ENCODE results near the gene BORCS5. TPM values are rescaled to one million over a fixed set of nuclear protein-coding genes. Genes with fewer than 3 reads are reported as not detected.

The BORCS5 gene
- total and polyA plus RNA-seq, 2 donors (not counting 1 experiment from before 2014, with no cell fraction given), result 11.9 to 46.2 TPM

- Histone ChIP-seq H4K20me1 (ENCODE audit: control insufficient read depth, insufficient read depth, low read length, poor library complexity, severe bottlenecking) (no peaks in the 10 kb centered on the region), H3K27ac (ENCODE audit: low read length in 2 of 2) (peak overlapping the region in 1 of 2 donors; percentile 9), H3K4me3 (ENCODE audit: control extremely low read depth in 1 of 5, extremely low read depth in 1 of 5, insufficient read depth in 1 of 5, low read depth in 2 of 5, low read length in 4 of 5) (no peak overlapping the region), H3K79me2 (ENCODE audit: control insufficient read depth, insufficient read depth, low read length) (peaks cover 4% of the 10 kb centered on the region), H3K4me1 (ENCODE audit: control insufficient read depth in 2 of 2, insufficient read depth in 2 of 2, low read length in 2 of 2) (no peaks in the 10 kb centered on the region), H3K36me3 (replicated peaks in 1 of 2; ENCODE audit: control extremely low read depth in 1 of 2, control insufficient read depth in 1 of 2, extremely low read depth in 1 of 2, insufficient read depth in 2 of 2, low read length in 1 of 2) (peaks cover 0 to 13% of the 10 kb centered on the region in 2 experiments), H3K27me3 (replicated peaks in 1 of 4; ENCODE audit: control extremely low read depth in 1 of 4, control insufficient read depth in 3 of 4, insufficient read depth in 4 of 4, low read length in 3 of 4) (no peaks in the 10 kb centered on the region), H3K9ac (ENCODE audit: low read length) (no peak overlapping the region), H2AFZ (ENCODE audit: insufficient read depth, low read depth, low read length, poor library complexity, severe bottlenecking) (no peak overlapping the region), H3K9me3 (ENCODE audit: control extremely low read depth in 1 of 3, control insufficient read depth in 2 of 3, insufficient read depth in 1 of 3, low read length in 2 of 3) (no peaks in the 10 kb centered on the region), H3K4me2 (replicated peaks; ENCODE audit: low read depth, low read length, poor library complexity, severe bottlenecking) (no peak overlapping the region)
- Mint-ChIP-seq H3K9me3 (ENCODE audit: insufficient read depth) (peaks cover 4% of the 10 kb centered on the region), H3K4me1 (no peaks in the 10 kb centered on the region), H3K4me3 (no peak overlapping the region), H3K27me3 (no peaks in the 10 kb centered on the region), H3K27ac (no peak overlapping the region)
- POLR2A ChIA-PET, result no interaction called here
- CTCF ChIA-PET, result no interaction called here
- ATAC-seq (ENCODE audit: low read depth), result no peak
- 53% methylated on average over 2 of the region's 4 CpGs for WGBS (ENCODE audit: insufficient coverage)
- no peak for DNase-seq
- intact Hi-C loops (cut with micrococcal nuclease), result no loop called here
- no peak for TF ChIP-seq CTCF (IDR thresholded peaks at IDR 0.05)
- TF ChIP-seq EZH2 (IDR thresholded peaks at IDR 0.05; ENCODE audit: borderline replicate concordance, insufficient read depth, low read depth, low read length, poor library complexity, severe bottlenecking), result no peak
Measured at GRCh38 chr12:12441843-12442461, 85.1 kb downstream of the BORCS5 start.

- Mint-ChIP-seq H3K4me3 (no peak overlapping the region), H3K27ac (no peak overlapping the region), H3K4me1 (no peaks in the 10 kb centered on the region), H3K27me3 (no peaks in the 10 kb centered on the region), H3K9me3 (ENCODE audit: insufficient read depth) (no peaks in the 10 kb centered on the region)
- Histone ChIP-seq H3K79me2 (ENCODE audit: control insufficient read depth, insufficient read depth, low read length) (peaks cover 4% of the 10 kb centered on the region), H3K4me1 (ENCODE audit: control insufficient read depth in 2 of 2, insufficient read depth in 2 of 2, low read length in 2 of 2) (no peaks in the 10 kb centered on the region), H4K20me1 (ENCODE audit: control insufficient read depth, insufficient read depth, low read length, poor library complexity, severe bottlenecking) (no peaks in the 10 kb centered on the region), H2AFZ (ENCODE audit: insufficient read depth, low read depth, low read length, poor library complexity, severe bottlenecking) (no peak overlapping the region), H3K36me3 (replicated peaks in 1 of 2; ENCODE audit: control extremely low read depth in 1 of 2, control insufficient read depth in 1 of 2, extremely low read depth in 1 of 2, insufficient read depth in 2 of 2, low read length in 1 of 2) (peaks cover 0 to 9% of the 10 kb centered on the region in 2 experiments), H3K4me2 (replicated peaks; ENCODE audit: low read depth, low read length, poor library complexity, severe bottlenecking) (no peak overlapping the region), H3K27me3 (replicated peaks in 1 of 4; ENCODE audit: control extremely low read depth in 1 of 4, control insufficient read depth in 3 of 4, insufficient read depth in 4 of 4, low read length in 3 of 4) (no peaks in the 10 kb centered on the region), H3K9me3 (ENCODE audit: control extremely low read depth in 1 of 3, control insufficient read depth in 2 of 3, insufficient read depth in 1 of 3, low read length in 2 of 3) (no peaks in the 10 kb centered on the region), H3K4me3 (ENCODE audit: control extremely low read depth in 1 of 5, extremely low read depth in 1 of 5, insufficient read depth in 1 of 5, low read depth in 2 of 5, low read length in 4 of 5) (no peak overlapping the region), H3K9ac (ENCODE audit: low read length) (no peak overlapping the region), H3K27ac (ENCODE audit: low read length in 2 of 2) (no peak overlapping the region)
- intact Hi-C loops (cut with micrococcal nuclease), result no loop called here
- whole genome bisulfite sequencing (ENCODE audit: insufficient coverage), result 98% methylated on average over 4 of the region's 5 CpGs
- ChIA-PET POLR2A (no interaction called here), CTCF (interaction anchor here (0.6 kb wide), 1 partner anchor 57 kb away, joined by 3 read pairs; no protein-coding TSS in a partner anchor)
- TF ChIP-seq CTCF (IDR thresholded peaks at IDR 0.05) (no peak), EZH2 (IDR thresholded peaks at IDR 0.05; ENCODE audit: borderline replicate concordance, insufficient read depth, low read depth, low read length, poor library complexity, severe bottlenecking) (no peak)
- DNase-seq, result no peak
- ATAC-seq (ENCODE audit: low read depth), result no peak
Measured at GRCh38 chr12:12442548-12443071, 85.7 kb downstream of the BORCS5 start.
